HG03064 (cell line): ENCODE measurements around the gene PSME1.

Source experiments
- ATAC-seq: cut with Tn5 transposase; IDR thresholded peaks from one replicate; pipeline ENCODE4 v1.9.1; 2021; ENCODE audit warnings: low read depth; ENCODE audit not compliant: unreplicated experiment

PSME1 gene

GRCh38 chr14:24164518-24164991, 28.6 kb downstream of the PSME1 start:
- ATAC-seq = no peak

DNA sequence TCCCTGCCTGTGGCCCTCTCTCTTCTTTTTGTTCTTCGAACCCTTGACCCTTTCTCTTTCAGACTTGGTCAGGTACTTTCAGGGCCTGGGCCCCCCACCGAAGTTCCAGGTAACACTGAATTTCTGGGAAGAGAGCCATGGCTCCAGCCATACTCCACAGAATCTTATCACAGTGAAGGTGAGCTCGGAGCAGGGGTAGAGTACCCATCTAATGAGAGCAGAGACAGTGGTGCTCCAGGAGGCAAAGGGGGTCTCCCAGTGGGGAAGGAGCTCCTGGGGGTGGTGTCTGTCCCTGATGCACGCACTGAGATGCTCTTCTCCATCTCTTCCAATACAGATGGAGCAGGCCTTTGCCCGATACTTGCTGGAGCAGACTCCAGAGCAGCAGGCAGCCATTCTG, 29.8 kb downstream of the PSME1 start:
- ATAC-seq = no peak

DNA sequence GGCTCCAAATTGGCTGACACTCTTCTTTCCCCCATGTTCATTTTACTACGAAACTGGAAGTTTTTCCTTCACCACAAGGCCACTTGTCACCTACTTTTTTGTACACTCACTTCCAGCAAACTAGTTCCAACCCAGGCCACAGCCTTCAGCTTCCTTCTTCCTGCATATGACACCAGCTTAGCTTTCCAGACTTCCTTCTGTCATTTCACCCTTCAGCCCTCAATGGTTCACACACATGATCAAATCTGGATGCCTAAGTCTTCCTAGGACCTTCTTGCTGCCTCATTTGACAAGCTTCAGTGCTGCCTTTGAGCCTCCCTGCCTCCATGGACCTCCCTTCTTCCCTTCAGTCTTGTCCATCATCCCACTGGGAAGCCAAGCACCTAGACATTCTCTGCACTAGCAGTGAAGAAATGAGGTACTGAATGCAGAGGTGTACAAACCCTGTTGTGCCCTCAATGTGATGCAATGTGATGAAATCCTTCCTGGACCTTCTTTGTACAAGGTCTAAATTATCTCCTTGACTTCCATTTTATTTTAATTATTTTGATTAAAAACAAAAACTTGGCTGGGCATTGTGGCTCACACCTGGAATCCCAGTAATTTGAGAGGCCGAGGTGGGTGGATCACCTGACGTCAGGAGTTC, 31.6 kb downstream of the PSME1 start:
- ATAC-seq = no peak

DNA sequence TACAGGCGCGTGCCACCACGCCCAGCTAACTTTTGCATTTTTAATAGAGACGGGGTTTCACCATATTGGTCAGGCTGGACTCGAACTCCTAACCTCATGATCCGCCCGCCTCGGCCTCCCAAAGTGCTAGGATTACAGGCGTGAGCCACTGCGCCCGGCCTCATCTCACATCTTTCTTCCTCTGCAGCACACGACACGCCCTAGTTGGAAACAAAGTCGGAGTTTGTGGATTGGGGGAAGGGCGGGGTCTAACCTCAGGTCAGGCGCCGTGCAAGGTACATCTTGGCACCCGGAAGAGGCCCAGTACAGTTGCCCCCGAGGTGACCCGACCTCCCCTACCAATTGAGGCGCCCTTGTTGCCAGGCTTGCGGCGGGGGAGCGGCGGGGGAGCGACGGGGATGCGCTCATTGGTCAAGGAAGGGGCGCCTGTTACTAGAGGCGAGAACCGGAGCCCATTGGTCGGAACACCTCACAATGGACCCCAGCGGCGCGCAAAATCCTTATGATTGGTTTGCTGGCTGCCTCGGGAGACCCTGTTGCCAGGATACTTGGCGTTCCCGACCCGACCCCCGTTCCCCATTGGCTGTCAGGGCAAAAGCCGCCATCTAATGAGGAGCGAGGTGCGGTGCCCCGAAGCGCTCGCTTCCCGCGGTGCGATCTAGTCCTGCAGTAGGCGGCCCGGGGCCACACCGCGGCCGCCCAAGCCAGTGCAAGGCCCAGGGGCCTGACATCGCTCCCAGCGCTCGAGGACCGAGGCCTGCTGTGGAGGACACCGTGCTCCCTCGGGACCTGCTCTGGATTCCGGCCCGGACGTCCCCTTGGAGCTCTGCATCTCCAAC, 35.6 kb downstream of the PSME1 start, which contains the start of gene REC8:
Gene REC8, plus strand, starts transcription at position 659 of the 839 bp plus-strand sequence. CDS start 473 bp downstream, outside the sequence.
- peak; percentile 86 for ATAC-seq

- ATAC-seq = no peak
These were observed 36.4 kb downstream of the PSME1 start for GRCh38 chr14:24172261-24172860.

DNA sequence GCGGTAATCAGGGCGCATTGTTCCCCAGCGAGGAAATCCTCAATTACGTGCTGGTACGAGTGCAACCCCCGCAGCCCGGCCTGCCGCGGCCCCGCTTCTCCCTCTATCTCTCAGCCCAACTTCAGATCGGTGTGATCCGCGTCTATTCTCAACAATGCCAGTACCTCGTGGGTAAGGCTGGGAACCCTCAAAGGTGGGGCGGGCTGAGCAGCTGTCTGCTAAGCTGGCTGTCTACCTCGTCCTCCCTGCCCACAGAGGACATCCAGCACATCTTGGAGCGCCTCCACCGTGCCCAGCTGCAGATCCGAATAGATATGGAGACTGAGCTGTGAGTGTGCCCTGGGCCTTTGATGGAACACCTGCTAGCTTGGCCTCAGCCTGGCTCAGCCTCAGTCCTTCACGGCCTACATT, 36.9 kb downstream of the PSME1 start:
- ATAC-seq = no peak

- no peak for ATAC-seq
These were observed 40.6 kb downstream of the PSME1 start for GRCh38 chr14:24176599-24176998.

- no peak for ATAC-seq
These were observed 41.2 kb downstream of the PSME1 start for GRCh38 chr14:24177041-24177825.

DNA sequence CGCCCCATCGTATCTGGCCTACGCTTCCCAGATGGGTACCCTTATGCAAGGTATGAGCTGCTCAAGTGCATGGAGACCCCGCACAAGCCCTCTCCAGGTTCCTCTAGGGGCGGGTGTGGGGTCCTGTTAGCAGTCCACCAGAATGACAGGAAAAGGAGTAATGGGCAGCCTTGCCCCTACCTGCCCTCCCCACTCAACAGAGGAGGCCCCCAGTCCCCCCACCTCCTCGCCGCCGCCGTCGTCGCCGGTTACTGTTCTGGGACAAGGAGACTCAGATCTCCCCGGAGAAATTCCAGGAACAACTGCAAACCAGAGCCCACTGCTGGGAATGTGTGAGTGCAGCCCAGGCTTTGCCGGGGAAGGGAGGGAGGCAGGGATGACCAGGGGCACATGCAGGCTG, 41.9 kb downstream of the PSME1 start:
- ATAC-seq = no peak

- no peak for ATAC-seq
These were observed 42.6 kb downstream of the PSME1 start for GRCh38 chr14:24178399-24179178.

- no peak for ATAC-seq
These were observed 43.4 kb downstream of the PSME1 start for GRCh38 chr14:24179294-24179960.

GRCh38 chr14:24179961-24180796, 44.2 kb downstream of the PSME1 start:
- ATAC-seq = no peak

- no peak for ATAC-seq
These were observed 45.5 kb downstream of the PSME1 start for GRCh38 chr14:24181371-24182077.

- no peak for ATAC-seq
These were observed 46.3 kb downstream of the PSME1 start for GRCh38 chr14:24182110-24182882.

GRCh38 chr14:24183014-24183481, 47.1 kb downstream of the PSME1 start:
- no peak for ATAC-seq

DNA sequence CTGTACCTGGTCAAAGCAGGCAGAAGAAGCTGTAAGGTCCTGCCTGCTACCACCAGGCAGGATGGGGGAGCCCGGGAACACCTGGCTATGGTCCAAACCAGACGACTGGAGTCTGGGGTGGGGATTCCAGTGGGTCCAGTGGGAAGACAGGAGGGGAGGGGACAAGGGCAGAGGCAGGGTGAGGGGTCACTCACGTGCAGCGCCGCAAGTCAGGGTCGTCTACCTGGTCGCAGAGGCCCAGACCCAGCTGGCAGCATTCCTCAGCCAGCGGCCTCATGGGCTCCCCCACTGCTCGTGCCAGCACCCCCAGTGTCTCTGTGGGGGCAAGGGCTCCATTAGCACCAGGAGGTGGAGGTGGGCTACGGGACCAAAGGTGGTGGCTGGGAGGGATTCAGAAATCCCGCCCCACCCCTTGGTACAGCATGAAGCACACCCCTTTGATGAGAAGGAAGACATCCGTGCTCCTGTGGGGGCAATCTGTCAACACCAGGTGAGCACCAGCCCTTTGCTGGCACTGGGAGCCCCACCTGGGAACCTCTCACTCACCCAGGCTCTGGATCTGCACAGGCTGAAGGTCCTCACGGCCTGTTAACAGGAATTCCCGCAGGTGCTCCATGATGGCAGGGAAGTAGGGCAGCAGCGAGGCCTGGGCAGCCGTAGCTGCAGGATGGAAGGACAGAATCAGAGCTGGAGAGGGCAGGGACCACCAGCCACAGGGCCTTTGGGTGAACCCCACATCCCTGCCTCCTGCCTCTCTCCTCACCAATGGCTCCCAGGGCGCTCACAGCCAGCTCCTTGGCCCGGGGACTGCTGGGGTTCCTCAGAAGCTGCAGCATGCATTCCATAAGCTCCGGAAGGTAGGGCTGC, 48.3 kb downstream of the PSME1 start:
- no peak for ATAC-seq
